DOHH2 (cell line): ENCODE measurements around the gene RAPGEF3.

ENCODE experiments used
- CTCF ChIP-seq: fragments of 200-600 bp; sonication (generic); IDR thresholded peaks from one replicate; pipeline ENCODE4 v1.5.1; 2014; ENCODE audit warnings: antibody characterized with exemption, mild to moderate bottlenecking, low read depth, low read length; ENCODE audit not compliant: poor library complexity, severe bottlenecking
- EZH2phosphoT487 ChIP-seq: fragments of 200-600 bp; sonication (generic); IDR thresholded peaks from 2 replicates; pipeline ENCODE4 v1.6.1; 2017; ENCODE audit warnings: borderline replicate concordance, mild to moderate bottlenecking, antibody characterized with exemption, low read length, moderate library complexity, mixed read lengths

- TF ChIP-seq CTCF (no peak), EZH2phosphoT487 (no peak)
Observed at GRCh38 chr12:47698055-47698454, 60.6 kb downstream of the RAPGEF3 start.
